ENCODE results near the gene TRPM4.
"Not testable (repeated sequence)": the region's sequence is repeated elsewhere in the genome, so short reads cannot be mapped to it uniquely, and the experiment has no call there.

Gene TRPM4

GRCh38 chr19:49152119-49152550, 5.5 kb upstream of the TRPM4 start:
- no peak for DNase-seq

GRCh38 chr19:49153167-49153809, 4.3 kb upstream of the TRPM4 start:
- no peak for DNase-seq

- no peak for DNase-seq
Observed at GRCh38 chr19:49154279-49154678, 3.3 kb upstream of the TRPM4 start.

GRCh38 chr19:49155005-49155819, 2.4 kb upstream of the TRPM4 start, which contains the start of gene HRC:
TSS of gene HRC (minus strand) at chr19:49155396. CDS start at chr19:49155237, 159 bp downstream.
- DNase-seq: no peak

- no peak for DNase-seq
Observed at GRCh38 chr19:49155820-49156346, 1.7 kb upstream of the TRPM4 start.

GRCh38 chr19:49160450-49161189, 3.0 kb downstream of the TRPM4 start:
- DNase-seq: no peak

- DNase-seq: no peak
Observed at GRCh38 chr19:49161987-49162386, 4.4 kb downstream of the TRPM4 start.

- no peak for DNase-seq
Observed at GRCh38 chr19:49165111-49165750, 7.6 kb downstream of the TRPM4 start.

- DNase-seq: no peak
Observed at GRCh38 chr19:49165865-49166301, 8.3 kb downstream of the TRPM4 start.

GRCh38 chr19:49167857-49168409, 10.3 kb downstream of the TRPM4 start:
- DNase-seq: no peak

- DNase-seq: no peak
Observed at GRCh38 chr19:49168421-49168820, 10.8 kb downstream of the TRPM4 start.

GRCh38 chr19:49173198-49173597, 15.6 kb downstream of the TRPM4 start:
- no peak for DNase-seq

- no peak for DNase-seq
Observed at GRCh38 chr19:49180659-49181058, 23.1 kb downstream of the TRPM4 start.

GRCh38 chr19:49182010-49182847, 24.6 kb downstream of the TRPM4 start:
- not testable (repeated sequence) for DNase-seq

GRCh38 chr19:49182848-49183375, 25.3 kb downstream of the TRPM4 start:
- no peak for DNase-seq

GRCh38 chr19:49186108-49186507, 28.5 kb downstream of the TRPM4 start:
- no peak for DNase-seq

- no peak for DNase-seq
Observed at GRCh38 chr19:49188626-49189200, 31.1 kb downstream of the TRPM4 start.

- no peak for DNase-seq
Observed at GRCh38 chr19:49189259-49189658, 31.7 kb downstream of the TRPM4 start.

- DNase-seq: no peak
Observed at GRCh38 chr19:49190781-49191180, 33.2 kb downstream of the TRPM4 start.

- no peak for DNase-seq
Observed at GRCh38 chr19:49193822-49194394, 36.3 kb downstream of the TRPM4 start.
